Astrocyte (in vitro differentiated cells and primary cell): ENCODE measurements around the gene MROH7. TPM values are rescaled to one million over a fixed set of nuclear protein-coding genes. Genes with fewer than 3 reads are reported as not detected.

Experiments used
- DNase-seq: peaks from one replicate; pipeline ENCODE4 v3.0.0-alpha.2; 2010; ENCODE audit warnings: low read depth
- FAIRE-seq: peaks from 2 replicates; lab custom pipeline; 2011; peaks lifted over from hg19 to GRCh38; lab: Jason Lieb, UNC
- H2AFZ ChIP-seq: 2 replicates; pipeline ENCODE4 v1.6.0; 2012; ENCODE audit warnings: low read depth, low read length, inconsistent platforms
- H3K27ac ChIP-seq: 2 replicates; pipeline ENCODE4 v1.5.1; 2011; ENCODE audit warnings: low read depth, low read length, inconsistent platforms
- H3K27me3 ChIP-seq: 2 replicates; pipeline ENCODE4 v1.6.0; 2011; ENCODE audit warnings: low read length, inconsistent platforms; ENCODE audit not compliant: insufficient read depth
- H3K36me3 ChIP-seq: 2 replicates; pipeline ENCODE4 v1.5.1; 2011; ENCODE audit warnings: low read length, inconsistent platforms; ENCODE audit not compliant: insufficient read depth
- H3K4me1 ChIP-seq: 2 replicates; pipeline ENCODE4 v1.5.1; 2011; ENCODE audit warnings: low read length, inconsistent platforms; ENCODE audit not compliant: insufficient read depth
- H3K4me2 ChIP-seq: 2 replicates; pipeline ENCODE4 v1.6.0; 2012; ENCODE audit warnings: low read length, inconsistent platforms
- H3K4me3 ChIP-seq: 2 replicates; pipeline ENCODE4 v1.5.1; 2011; ENCODE audit warnings: low read depth, mild to moderate bottlenecking, low read length, inconsistent platforms; ENCODE audit not compliant: insufficient read depth
- H3K79me2 ChIP-seq: 2 replicates; pipeline ENCODE4 v1.6.0; 2012; ENCODE audit warnings: mild to moderate bottlenecking, low read length, inconsistent platforms; ENCODE audit not compliant: insufficient read depth
- H3K9ac ChIP-seq: 2 replicates; pipeline ENCODE4 v1.6.0; 2012; ENCODE audit warnings: mild to moderate bottlenecking, low read length, inconsistent platforms
- H3K9me3 ChIP-seq: 2 replicates; pipeline ENCODE4 v1.5.1; 2012; ENCODE audit warnings: low read depth, mild to moderate bottlenecking, low read length, inconsistent platforms; ENCODE audit not compliant: insufficient read depth
- H4K20me1 ChIP-seq: 2 replicates; pipeline ENCODE4 v1.6.0; 2012; ENCODE audit warnings: low read length, inconsistent platforms; ENCODE audit not compliant: insufficient read depth
- H3K27ac Mint-ChIP-seq: one replicate; pipeline ENCODE4 v1.8.0; 2021; ENCODE audit warnings: mild to moderate bottlenecking, mixed read lengths; ENCODE audit not compliant: unreplicated experiment
- H3K27me3 Mint-ChIP-seq: one replicate; pipeline ENCODE4 v1.8.0; 2021; ENCODE audit warnings: low read depth, mixed read lengths; ENCODE audit not compliant: unreplicated experiment
- H3K36me3 Mint-ChIP-seq: one replicate; pipeline ENCODE4 v1.8.0; 2021; ENCODE audit warnings: low read depth, mixed read lengths; ENCODE audit not compliant: unreplicated experiment
- H3K4me1 Mint-ChIP-seq: one replicate; pipeline ENCODE4 v1.8.0; 2021; ENCODE audit warnings: low read depth, mixed read lengths; ENCODE audit not compliant: unreplicated experiment
- H3K4me3 Mint-ChIP-seq: one replicate; pipeline ENCODE4 v1.8.0; 2021; ENCODE audit warnings: mild to moderate bottlenecking, moderate library complexity, mixed read lengths; ENCODE audit not compliant: unreplicated experiment
- H3K9me3 Mint-ChIP-seq: one replicate; pipeline ENCODE4 v1.8.0; 2021; ENCODE audit warnings: mild to moderate bottlenecking, mixed read lengths; ENCODE audit not compliant: unreplicated experiment
- EZH2 ChIP-seq: IDR thresholded peaks from 2 replicates; pipeline ENCODE4 v1.6.1; 2012; ENCODE audit warnings: mild to moderate bottlenecking, low read length, inconsistent platforms; ENCODE audit not compliant: insufficient read depth
- total RNA-seq: library from RNA; stranded (reverse); gene quantifications from 2 replicates; pipeline ENCODE4 v1.2.1, GENCODE V29; 2021
- TF ChIP-seq, protein P1 (sequence below): IDR thresholded peaks from 2 replicates; pipeline ENCODE4 v1.5.1; 2011; ENCODE audit warnings: low read depth, mild to moderate bottlenecking, inconsistent platforms, low read length, moderate library complexity; ENCODE audit not compliant: insufficient read depth

MROH7 gene
- total RNA-seq, 1 donor from 2014 or later: not detected

DNA sequence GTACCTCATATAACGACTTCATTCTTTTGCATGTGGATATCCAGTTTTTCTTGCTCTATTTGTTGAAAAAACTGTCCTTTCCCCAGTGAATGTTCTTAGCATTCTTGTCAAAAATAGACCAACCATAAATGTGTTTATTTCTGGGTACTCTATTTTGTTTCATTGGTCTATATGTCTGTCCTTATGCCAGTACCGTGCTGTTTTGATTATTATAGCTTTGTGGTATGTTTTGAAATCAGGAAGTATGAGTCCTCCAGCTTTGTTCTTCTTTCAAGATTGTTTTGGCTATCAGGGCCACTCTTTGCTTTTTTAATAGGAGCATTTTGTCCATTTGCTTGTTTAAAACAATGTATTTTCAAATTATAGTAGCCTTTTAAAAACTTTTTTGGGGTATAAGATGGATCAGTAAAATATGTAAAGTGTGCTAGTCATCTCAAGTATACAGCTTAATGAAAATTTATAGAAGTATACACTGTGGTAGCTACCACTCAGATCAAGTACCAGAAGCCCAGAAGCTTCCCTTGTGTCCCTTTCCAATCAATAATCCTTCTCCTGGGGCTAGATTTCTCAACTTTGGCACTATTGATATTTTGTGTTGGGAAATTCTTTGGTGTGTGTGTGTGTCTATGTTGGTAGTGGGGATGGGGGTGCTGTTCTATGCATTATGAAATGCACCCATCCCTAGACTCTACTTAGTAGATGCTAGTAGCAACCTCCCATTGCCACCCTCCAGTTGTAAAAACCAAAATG is 16.8 kb downstream of the MROH7 start:
- H3K9me3 ChIP-seq: peaks cover 4% of the 10 kb centered on the region
- TF ChIP-seq, protein P1, sequence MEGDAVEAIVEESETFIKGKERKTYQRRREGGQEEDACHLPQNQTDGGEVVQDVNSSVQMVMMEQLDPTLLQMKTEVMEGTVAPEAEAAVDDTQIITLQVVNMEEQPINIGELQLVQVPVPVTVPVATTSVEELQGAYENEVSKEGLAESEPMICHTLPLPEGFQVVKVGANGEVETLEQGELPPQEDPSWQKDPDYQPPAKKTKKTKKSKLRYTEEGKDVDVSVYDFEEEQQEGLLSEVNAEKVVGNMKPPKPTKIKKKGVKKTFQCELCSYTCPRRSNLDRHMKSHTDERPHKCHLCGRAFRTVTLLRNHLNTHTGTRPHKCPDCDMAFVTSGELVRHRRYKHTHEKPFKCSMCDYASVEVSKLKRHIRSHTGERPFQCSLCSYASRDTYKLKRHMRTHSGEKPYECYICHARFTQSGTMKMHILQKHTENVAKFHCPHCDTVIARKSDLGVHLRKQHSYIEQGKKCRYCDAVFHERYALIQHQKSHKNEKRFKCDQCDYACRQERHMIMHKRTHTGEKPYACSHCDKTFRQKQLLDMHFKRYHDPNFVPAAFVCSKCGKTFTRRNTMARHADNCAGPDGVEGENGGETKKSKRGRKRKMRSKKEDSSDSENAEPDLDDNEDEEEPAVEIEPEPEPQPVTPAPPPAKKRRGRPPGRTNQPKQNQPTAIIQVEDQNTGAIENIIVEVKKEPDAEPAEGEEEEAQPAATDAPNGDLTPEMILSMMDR: no peak
- TF ChIP-seq EZH2: no peak
- H3K4me3 ChIP-seq: no peak overlapping the region
- no peak overlapping the region for H3K9ac ChIP-seq
- no peak overlapping the region for H2AFZ ChIP-seq
- no peaks in the 10 kb centered on the region for H3K4me1 Mint-ChIP-seq
- no peaks in the 10 kb centered on the region for H3K36me3 Mint-ChIP-seq
- no peak overlapping the region for H3K27ac ChIP-seq
- H4K20me1 ChIP-seq: no peaks in the 10 kb centered on the region
- peaks cover 13% of the 10 kb centered on the region for H3K9me3 Mint-ChIP-seq
- no peak overlapping the region for H3K4me3 Mint-ChIP-seq
- no peaks in the 10 kb centered on the region for H3K36me3 ChIP-seq
- no peaks in the 10 kb centered on the region for H3K27me3 ChIP-seq
- H3K4me2 ChIP-seq: no peak overlapping the region
- no peak overlapping the region for H3K27ac Mint-ChIP-seq
- DNase-seq: no peak
- H3K27me3 Mint-ChIP-seq: no peaks in the 10 kb centered on the region
- no peaks in the 10 kb centered on the region for H3K79me2 ChIP-seq
- no peaks in the 10 kb centered on the region for H3K4me1 ChIP-seq
- no peak for FAIRE-seq

GRCh38 chr1:54663725-54664124 is 22.1 kb downstream of the MROH7 start:
- Mint-ChIP-seq H3K36me3 (no peaks in the 10 kb centered on the region), H3K9me3 (peaks cover 6% of the 10 kb centered on the region)
- no peak for FAIRE-seq

More at GRCh38 chr1:54663725-54664124, 22.1 kb downstream of the MROH7 start:
- TF ChIP-seq, protein P1: no peak
- no peak for TF ChIP-seq EZH2
- Histone ChIP-seq H3K4me3 (no peak overlapping the region), H3K79me2 (no peaks in the 10 kb centered on the region), H3K4me1 (no peaks in the 10 kb centered on the region), H4K20me1 (no peaks in the 10 kb centered on the region), H2AFZ (no peak overlapping the region), H3K36me3 (no peaks in the 10 kb centered on the region), H3K27ac (no peak overlapping the region), H3K4me2 (no peak overlapping the region), H3K9ac (no peak overlapping the region), H3K27me3 (no peaks in the 10 kb centered on the region), H3K9me3 (peaks cover 1% of the 10 kb centered on the region)
- Mint-ChIP-seq H3K27ac (no peak overlapping the region), H3K27me3 (peaks cover 21% of the 10 kb centered on the region), H3K4me3 (no peak overlapping the region), H3K4me1 (no peaks in the 10 kb centered on the region)
- DNase-seq: no peak
